Panc1 (cell line): ENCODE data around the gene MOK. TPM values are rescaled to one million over a fixed set of nuclear protein-coding genes. Genes with fewer than 3 reads are reported as not detected.

Experiments used
- ATAC-seq: fragments of 200-7000 bp; cut with Tn5 transposase; 2 replicates; pipeline ENCODE4 v1.9.1; 2020; ENCODE audit warnings: mild to moderate bottlenecking, moderate library complexity
- BruUV-seq: library from RNA; stranded (reverse); fragments of 400-500 nt; replicated peaks from 2 replicates; lab custom pipeline; 2021; lab: Mats Ljungman, UMichigan
- CTCF ChIA-PET: fragments of 300-600 bp; sonication (Branson Sonifier 250); formaldehyde crosslinking; loops from one replicate; lab custom pipeline; 2022; ENCODE audit warnings: antibody characterized with exemption; lab: Charles Lee
- POLR2A ChIA-PET: fragments of 300-600 bp; sonication (Branson Sonifier 250); formaldehyde crosslinking; loops from one replicate; lab custom pipeline; 2022; ENCODE audit warnings: antibody characterized with exemption; lab: Charles Lee
- DNase-seq: peaks from one replicate; pipeline ENCODE4 v3.0.0-alpha.2; 2010; ENCODE audit warnings: low read depth, low spot score
- H3K27ac ChIP-seq: 2 replicates; pipeline ENCODE4 v1.5.1; 2011; ENCODE audit warnings: mild to moderate bottlenecking, low read length, inconsistent platforms
- H3K27me3 ChIP-seq: fragments of 200-500 bp; sonication (Bioruptor generic); 2 replicates; pipeline ENCODE4 v1.6.0; 2014; ENCODE audit warnings: low read length, inconsistent platforms; ENCODE audit not compliant: control insufficient read depth, insufficient read depth
- H3K36me3 ChIP-seq: fragments of 200-500 bp; sonication (Bioruptor generic); 2 replicates; pipeline ENCODE4 v1.5.1; 2014; ENCODE audit warnings: inconsistent platforms, mild to moderate bottlenecking, low read length, moderate library complexity; ENCODE audit not compliant: control insufficient read depth, insufficient read depth
- H3K4me1 ChIP-seq: 2 replicates; pipeline ENCODE4 v1.5.1; 2011; ENCODE audit warnings: inconsistent platforms, mild to moderate bottlenecking, low read length, moderate library complexity; ENCODE audit not compliant: control insufficient read depth, insufficient read depth
- H3K4me3 ChIP-seq, 2 experiments: 2 replicates each; pipeline ENCODE4 v1.5.1; 2011 to 2012; ENCODE audit warnings: low read depth in 2 of 2, low read length in 2 of 2, mild to moderate bottlenecking in 2 of 2, inconsistent platforms in 1 of 2, moderate library complexity in 1 of 2
- H3K9me3 ChIP-seq: fragments of 200-500 bp; sonication (Bioruptor generic); 2 replicates; pipeline ENCODE4 v1.5.1; 2014; ENCODE audit warnings: low read depth, mild to moderate bottlenecking, inconsistent platforms, low read length, moderate library complexity; ENCODE audit not compliant: control insufficient read depth, insufficient read depth
- POLR2AphosphoS5 ChIP-seq: IDR thresholded peaks from 2 replicates; pipeline ENCODE4 v1.6.1; 2012; ENCODE audit warnings: mild to moderate bottlenecking, low read depth, low read length, moderate library complexity
- SIN3A ChIP-seq: IDR thresholded peaks from 2 replicates; pipeline ENCODE4 v1.6.1; 2012; ENCODE audit warnings: low read depth, mild to moderate bottlenecking, low read length, moderate library complexity, borderline replicate concordance; ENCODE audit not compliant: insufficient read depth
- TCF7L2 ChIP-seq: IDR thresholded peaks from 2 replicates; pipeline ENCODE4 v1.6.1; 2011; ENCODE audit warnings: mild to moderate bottlenecking, low read depth, low read length, inconsistent platforms
- in situ Hi-C: cut with HindIII; loops from 2 replicates; pipeline ENCODE4 v1.10.0; 2016; ENCODE audit warnings: low sequenced_read_pairs, low pct_unique_long_range_greater_than_20kb
- intact Hi-C: fragments of 100-400 bp; cut with micrococcal nuclease; formaldehyde crosslinking; loops from one replicate; pipeline ENCODE4 v1.10.0; 2022; ENCODE audit not compliant: unreplicated experiment
- total RNA-seq: library from RNA; stranded (reverse); gene quantifications from one replicate; pipeline ENCODE4 v1.2.1, GENCODE V29; 2021; ENCODE audit not compliant: unreplicated experiment
- TF ChIP-seq, protein P1 (sequence below), 2 experiments: IDR thresholded peaks; 2 replicates each; pipeline ENCODE4 v1.6.1; 2011 to 2012; ENCODE audit warnings: low read depth in 2 of 2, control low read depth in 1 of 2, low read length in 1 of 2, mild to moderate bottlenecking in 1 of 2, moderate library complexity in 1 of 2; ENCODE audit not compliant: insufficient read depth in 1 of 2
- TF ChIP-seq, protein P2 (sequence below): fragments of 450-650 bp; IDR thresholded peaks from 2 replicates; pipeline ENCODE4 v1.5.1; 2017; ENCODE audit warnings: mild to moderate bottlenecking

The MOK gene
- total RNA-seq, 1 experiment from 2014 or later, result 9.8 TPM

DNA sequence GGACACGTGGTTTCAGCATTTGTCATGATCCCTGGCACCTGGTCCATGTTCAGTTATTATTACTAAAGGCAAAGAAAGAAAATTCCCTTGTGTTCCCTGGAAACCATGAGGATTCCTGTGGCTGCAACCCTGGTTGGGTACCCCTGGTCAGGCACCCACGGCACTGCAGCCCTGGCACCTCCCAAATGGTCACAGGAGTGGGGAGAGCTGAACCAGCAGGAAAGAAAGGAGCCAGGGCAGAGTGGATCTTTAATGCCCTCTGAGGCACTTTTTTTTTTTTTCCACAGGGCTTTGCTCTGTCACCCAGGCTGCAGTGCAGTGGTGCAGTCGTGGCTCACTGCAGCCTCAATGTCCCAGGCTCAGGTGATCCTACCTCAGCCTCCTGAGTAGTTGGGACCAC, 40.3 kb upstream of the MOK start:
- ChIA-PET CTCF (no interaction called here), POLR2A (no interaction called here)
- intact Hi-C loops (no loop called here), in situ Hi-C loops (no loop called here)
- Histone ChIP-seq H3K27me3 (no peaks in the 10 kb centered on the region), H3K4me1 (no peaks in the 10 kb centered on the region), H3K27ac (no peak overlapping the region), H3K4me3 (no peak overlapping the region), H3K36me3 (no peaks in the 10 kb centered on the region; the same call in 1 of the 2 replicates), H3K9me3 (no peaks in the 10 kb centered on the region)
- TF ChIP-seq, protein P1, sequence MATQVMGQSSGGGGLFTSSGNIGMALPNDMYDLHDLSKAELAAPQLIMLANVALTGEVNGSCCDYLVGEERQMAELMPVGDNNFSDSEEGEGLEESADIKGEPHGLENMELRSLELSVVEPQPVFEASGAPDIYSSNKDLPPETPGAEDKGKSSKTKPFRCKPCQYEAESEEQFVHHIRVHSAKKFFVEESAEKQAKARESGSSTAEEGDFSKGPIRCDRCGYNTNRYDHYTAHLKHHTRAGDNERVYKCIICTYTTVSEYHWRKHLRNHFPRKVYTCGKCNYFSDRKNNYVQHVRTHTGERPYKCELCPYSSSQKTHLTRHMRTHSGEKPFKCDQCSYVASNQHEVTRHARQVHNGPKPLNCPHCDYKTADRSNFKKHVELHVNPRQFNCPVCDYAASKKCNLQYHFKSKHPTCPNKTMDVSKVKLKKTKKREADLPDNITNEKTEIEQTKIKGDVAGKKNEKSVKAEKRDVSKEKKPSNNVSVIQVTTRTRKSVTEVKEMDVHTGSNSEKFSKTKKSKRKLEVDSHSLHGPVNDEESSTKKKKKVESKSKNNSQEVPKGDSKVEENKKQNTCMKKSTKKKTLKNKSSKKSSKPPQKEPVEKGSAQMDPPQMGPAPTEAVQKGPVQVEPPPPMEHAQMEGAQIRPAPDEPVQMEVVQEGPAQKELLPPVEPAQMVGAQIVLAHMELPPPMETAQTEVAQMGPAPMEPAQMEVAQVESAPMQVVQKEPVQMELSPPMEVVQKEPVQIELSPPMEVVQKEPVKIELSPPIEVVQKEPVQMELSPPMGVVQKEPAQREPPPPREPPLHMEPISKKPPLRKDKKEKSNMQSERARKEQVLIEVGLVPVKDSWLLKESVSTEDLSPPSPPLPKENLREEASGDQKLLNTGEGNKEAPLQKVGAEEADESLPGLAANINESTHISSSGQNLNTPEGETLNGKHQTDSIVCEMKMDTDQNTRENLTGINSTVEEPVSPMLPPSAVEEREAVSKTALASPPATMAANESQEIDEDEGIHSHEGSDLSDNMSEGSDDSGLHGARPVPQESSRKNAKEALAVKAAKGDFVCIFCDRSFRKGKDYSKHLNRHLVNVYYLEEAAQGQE (IDR thresholded peaks at IDR 0.05; ENCODE audit: insufficient read depth in 1 of 2, low read depth in 2 of 2, low read length in 1 of 2), result no peak
- no peak for TF ChIP-seq SIN3A
- no peak for TF ChIP-seq POLR2AphosphoS5
- TF ChIP-seq, protein P2, sequence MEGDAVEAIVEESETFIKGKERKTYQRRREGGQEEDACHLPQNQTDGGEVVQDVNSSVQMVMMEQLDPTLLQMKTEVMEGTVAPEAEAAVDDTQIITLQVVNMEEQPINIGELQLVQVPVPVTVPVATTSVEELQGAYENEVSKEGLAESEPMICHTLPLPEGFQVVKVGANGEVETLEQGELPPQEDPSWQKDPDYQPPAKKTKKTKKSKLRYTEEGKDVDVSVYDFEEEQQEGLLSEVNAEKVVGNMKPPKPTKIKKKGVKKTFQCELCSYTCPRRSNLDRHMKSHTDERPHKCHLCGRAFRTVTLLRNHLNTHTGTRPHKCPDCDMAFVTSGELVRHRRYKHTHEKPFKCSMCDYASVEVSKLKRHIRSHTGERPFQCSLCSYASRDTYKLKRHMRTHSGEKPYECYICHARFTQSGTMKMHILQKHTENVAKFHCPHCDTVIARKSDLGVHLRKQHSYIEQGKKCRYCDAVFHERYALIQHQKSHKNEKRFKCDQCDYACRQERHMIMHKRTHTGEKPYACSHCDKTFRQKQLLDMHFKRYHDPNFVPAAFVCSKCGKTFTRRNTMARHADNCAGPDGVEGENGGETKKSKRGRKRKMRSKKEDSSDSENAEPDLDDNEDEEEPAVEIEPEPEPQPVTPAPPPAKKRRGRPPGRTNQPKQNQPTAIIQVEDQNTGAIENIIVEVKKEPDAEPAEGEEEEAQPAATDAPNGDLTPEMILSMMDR, result no peak
- TF ChIP-seq TCF7L2, result no peak
- DNase-seq (no peak), ATAC-seq (no peak)
- no TSS peak for BruUV-seq

DNA sequence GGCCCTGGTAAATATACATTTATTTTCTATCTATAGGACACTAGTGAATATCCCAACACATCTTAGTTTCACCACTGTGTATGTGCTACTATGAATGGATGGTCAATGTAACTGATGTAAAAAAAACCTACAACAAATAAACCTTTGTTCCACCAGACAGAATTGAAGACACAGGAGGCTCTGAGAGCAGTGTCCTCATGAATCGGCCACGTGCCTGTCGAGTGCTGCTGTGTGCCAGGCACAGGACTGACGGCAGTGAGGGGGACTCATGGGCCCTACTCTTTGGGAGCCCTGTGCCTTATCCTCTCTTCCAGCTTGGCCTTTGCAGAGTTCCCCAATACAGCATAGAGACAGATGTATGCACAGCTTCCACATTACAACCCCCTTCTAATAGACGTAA, 39.5 kb upstream of the MOK start:
- Histone ChIP-seq H3K4me3 (no peak overlapping the region), H3K9me3 (no peaks in the 10 kb centered on the region), H3K4me1 (no peaks in the 10 kb centered on the region), H3K27me3 (no peaks in the 10 kb centered on the region), H3K27ac (no peak overlapping the region), H3K36me3 (no peaks in the 10 kb centered on the region; the same call in 1 of the 2 replicates)
- BruUV-seq, result no TSS peak
- no peak for TF ChIP-seq SIN3A
- TF ChIP-seq TCF7L2, result no peak
- TF ChIP-seq, protein P1 (IDR thresholded peaks at IDR 0.05; ENCODE audit: insufficient read depth in 1 of 2, low read depth in 2 of 2, low read length in 1 of 2), result no peak
- no peak for TF ChIP-seq POLR2AphosphoS5
- DNase-seq, result no peak
- in situ Hi-C loops, result no loop called here
- POLR2A ChIA-PET, result no interaction called here
- no peak for ATAC-seq
- CTCF ChIA-PET, result no interaction called here
- intact Hi-C loops, result no loop called here
